Measurements from ENCODE around the gene PPM1H.

- no peak for TF ChIP-seq CTCF (IDR thresholded peaks at IDR 0.05)
- TF ChIP-seq POLR2A (IDR thresholded peaks at IDR 0.05) = no peak
Measured at GRCh38 chr12:62601765-62602164, 333.2 kb downstream of the PPM1H start.
